Activated CD8-positive, alpha-beta memory T cell treated with anti-CD3 and anti-CD28 coated beads, Interleukin-2, amount 10 ng/mL, durations not matched to agents 7 days and 5 days (primary cell): ENCODE data around the gene MTARC1. TPM values are rescaled to one million over a fixed set of nuclear protein-coding genes. Genes with fewer than 3 reads are reported as not detected.

ENCODE experiments used
- ATAC-seq: fragments of 150-1000 bp; cut with Tn5 transposase; one replicate; pipeline ENCODE4 v1.10.0; 2021; ENCODE audit warnings: moderate library complexity
- CTCF ChIA-PET: fragments of 350-600 bp; sonication (Branson Sonifier 250); formaldehyde crosslinking; loops from one replicate; lab custom pipeline; 2021; ENCODE audit warnings: antibody characterized with exemption; lab: Charles Lee
- DNase-seq: peaks from one replicate; pipeline ENCODE4 v3.0.0-alpha.2; 2020
- H3K27ac Mint-ChIP-seq: one replicate; pipeline ENCODE4 v1.8.0; 2021; ENCODE audit warnings: mild to moderate bottlenecking, mixed read lengths
- H3K27me3 Mint-ChIP-seq: one replicate; pipeline ENCODE4 v1.8.0; 2021; ENCODE audit warnings: mixed read lengths
- H3K36me3 Mint-ChIP-seq: one replicate; pipeline ENCODE4 v1.8.0; 2021; ENCODE audit warnings: mild to moderate bottlenecking, mixed read lengths
- H3K4me1 Mint-ChIP-seq: one replicate; pipeline ENCODE4 v1.8.0; 2021; ENCODE audit warnings: mixed read lengths
- H3K4me3 Mint-ChIP-seq: one replicate; pipeline ENCODE4 v1.8.0; 2021; ENCODE audit warnings: mild to moderate bottlenecking, moderate library complexity, mixed read lengths
- H3K9me3 Mint-ChIP-seq: one replicate; pipeline ENCODE4 v1.8.0; 2022; ENCODE audit warnings: low read depth, mixed read lengths
- total RNA-seq, 2 experiments: library from RNA; stranded (reverse); gene quantifications; one replicate each; pipeline ENCODE4 v1.2.3, GENCODE V29; 2021

MTARC1 gene
- total RNA-seq, 2 experiments from 2014 or later = not detected

GRCh38 chr1:220813013-220813412 is 26.3 kb downstream of the MTARC1 start:
- no peaks in the 10 kb centered on the region for H3K36me3 Mint-ChIP-seq
- no peaks in the 10 kb centered on the region for H3K9me3 Mint-ChIP-seq
- no peak for ATAC-seq
- DNase-seq = no peak
- peaks cover 9% of the 10 kb centered on the region for H3K4me1 Mint-ChIP-seq
- CTCF ChIA-PET = no interaction called here
- peaks cover 6% of the 10 kb centered on the region for H3K27me3 Mint-ChIP-seq
- H3K27ac Mint-ChIP-seq = no peak overlapping the region
- no peak overlapping the region for H3K4me3 Mint-ChIP-seq

- Mint-ChIP-seq H3K4me1 (peaks cover 6% of the 10 kb centered on the region), H3K27ac (no peak overlapping the region), H3K36me3 (no peaks in the 10 kb centered on the region), H3K9me3 (no peaks in the 10 kb centered on the region), H3K4me3 (no peak overlapping the region), H3K27me3 (peaks cover 6% of the 10 kb centered on the region)
- no peak for DNase-seq
- no peak for ATAC-seq
- CTCF ChIA-PET = no interaction called here
Observed at GRCh38 chr1:220815409-220815808, 28.7 kb downstream of the MTARC1 start.

GRCh38 chr1:220817907-220818306 is 31.2 kb downstream of the MTARC1 start:
- H3K27me3 Mint-ChIP-seq = peaks cover 5% of the 10 kb centered on the region
- H3K4me1 Mint-ChIP-seq = peaks cover 3% of the 10 kb centered on the region
- no peak overlapping the region for H3K27ac Mint-ChIP-seq
- no peak for ATAC-seq
- CTCF ChIA-PET = no interaction called here
- no peak overlapping the region for H3K4me3 Mint-ChIP-seq
- no peak for DNase-seq
- no peaks in the 10 kb centered on the region for H3K36me3 Mint-ChIP-seq
- H3K9me3 Mint-ChIP-seq = no peaks in the 10 kb centered on the region

GRCh38 chr1:220818421-220819173 is 31.9 kb downstream of the MTARC1 start:
- H3K4me3 Mint-ChIP-seq = no peak overlapping the region
- H3K27me3 Mint-ChIP-seq = peaks cover 8% of the 10 kb centered on the region
- H3K36me3 Mint-ChIP-seq = no peaks in the 10 kb centered on the region
- peaks cover 3% of the 10 kb centered on the region for H3K4me1 Mint-ChIP-seq
- DNase-seq (no peak), ATAC-seq (no peak)
- H3K27ac Mint-ChIP-seq = no peak overlapping the region
- CTCF ChIA-PET = no interaction called here
- no peaks in the 10 kb centered on the region for H3K9me3 Mint-ChIP-seq

- no peaks in the 10 kb centered on the region for H3K36me3 Mint-ChIP-seq
- peaks cover 3% of the 10 kb centered on the region for H3K4me1 Mint-ChIP-seq
- peaks cover 8% of the 10 kb centered on the region for H3K27me3 Mint-ChIP-seq
- ATAC-seq = no peak
- CTCF ChIA-PET = no interaction called here
- H3K27ac Mint-ChIP-seq = no peak overlapping the region
- H3K9me3 Mint-ChIP-seq = no peaks in the 10 kb centered on the region
- H3K4me3 Mint-ChIP-seq = no peak overlapping the region
- no peak for DNase-seq
Observed at GRCh38 chr1:220819467-220820026, 32.8 kb downstream of the MTARC1 start.

- CTCF ChIA-PET = no interaction called here
Observed at GRCh38 chr1:220824031-220824989, 37.6 kb downstream of the MTARC1 start.

GRCh38 chr1:220825819-220826551 is 39.3 kb downstream of the MTARC1 start:
- no peak for DNase-seq
- H3K4me3 Mint-ChIP-seq = no peak overlapping the region
- CTCF ChIA-PET = no interaction called here
- no peaks in the 10 kb centered on the region for H3K36me3 Mint-ChIP-seq
- no peak for ATAC-seq
- peaks cover 8% of the 10 kb centered on the region for H3K27me3 Mint-ChIP-seq
- no peaks in the 10 kb centered on the region for H3K9me3 Mint-ChIP-seq
- H3K27ac Mint-ChIP-seq = no peak overlapping the region
- H3K4me1 Mint-ChIP-seq = no peaks in the 10 kb centered on the region

More at GRCh38 chr1:220824031-220824989, 37.6 kb downstream of the MTARC1 start:
- Mint-ChIP-seq H3K4me1 (no peaks in the 10 kb centered on the region), H3K36me3 (no peaks in the 10 kb centered on the region), H3K4me3 (no peak overlapping the region), H3K27me3 (peaks cover 8% of the 10 kb centered on the region), H3K9me3 (no peaks in the 10 kb centered on the region), H3K27ac (no peak overlapping the region)
- DNase-seq (no peak), ATAC-seq (no peak)

GRCh38 chr1:220826729-220827128 is 40.0 kb downstream of the MTARC1 start:
- Mint-ChIP-seq H3K27me3 (peaks cover 7% of the 10 kb centered on the region), H3K36me3 (no peaks in the 10 kb centered on the region), H3K27ac (no peak overlapping the region), H3K4me1 (no peaks in the 10 kb centered on the region), H3K4me3 (no peak overlapping the region), H3K9me3 (no peaks in the 10 kb centered on the region)
- DNase-seq = no peak
- CTCF ChIA-PET = no interaction called here
- no peak for ATAC-seq

- Mint-ChIP-seq H3K36me3 (no peaks in the 10 kb centered on the region), H3K4me1 (no peaks in the 10 kb centered on the region), H3K4me3 (no peak overlapping the region), H3K27ac (no peak overlapping the region), H3K9me3 (no peaks in the 10 kb centered on the region), H3K27me3 (peaks cover 3% of the 10 kb centered on the region)
- no peak for ATAC-seq
- no peak for DNase-seq
- CTCF ChIA-PET = no interaction called here
Observed at GRCh38 chr1:220827445-220828178, 40.9 kb downstream of the MTARC1 start.

GRCh38 chr1:220828179-220828490 is 41.4 kb downstream of the MTARC1 start:
- peaks cover 3% of the 10 kb centered on the region for H3K27me3 Mint-ChIP-seq
- H3K27ac Mint-ChIP-seq = no peak overlapping the region
- no peak overlapping the region for H3K4me3 Mint-ChIP-seq
- H3K4me1 Mint-ChIP-seq = no peaks in the 10 kb centered on the region
- no peaks in the 10 kb centered on the region for H3K9me3 Mint-ChIP-seq
- ATAC-seq (no peak), DNase-seq (no peak)
- H3K36me3 Mint-ChIP-seq = no peaks in the 10 kb centered on the region
- CTCF ChIA-PET = no interaction called here

- H3K36me3 Mint-ChIP-seq = no peaks in the 10 kb centered on the region
- no peaks in the 10 kb centered on the region for H3K27me3 Mint-ChIP-seq
- no peak overlapping the region for H3K27ac Mint-ChIP-seq
- ATAC-seq = no peak
- no peak overlapping the region for H3K4me3 Mint-ChIP-seq
- no peaks in the 10 kb centered on the region for H3K9me3 Mint-ChIP-seq
- no peak for DNase-seq
- CTCF ChIA-PET = no interaction called here
- H3K4me1 Mint-ChIP-seq = no peaks in the 10 kb centered on the region
Observed at GRCh38 chr1:220828950-220829586, 42.4 kb downstream of the MTARC1 start.

- CTCF ChIA-PET = no interaction called here
- ATAC-seq (no peak), DNase-seq (no peak)
- Mint-ChIP-seq H3K9me3 (no peaks in the 10 kb centered on the region), H3K4me1 (no peaks in the 10 kb centered on the region), H3K27ac (no peak overlapping the region), H3K4me3 (no peak overlapping the region), H3K27me3 (no peaks in the 10 kb centered on the region), H3K36me3 (no peaks in the 10 kb centered on the region)
Observed at GRCh38 chr1:220833436-220833835, 46.7 kb downstream of the MTARC1 start.
